Smooth muscle cell (in vitro differentiated cells): ENCODE measurements around the gene LGALS16. TPM values are rescaled to one million over a fixed set of nuclear protein-coding genes. Genes with fewer than 3 reads are reported as not detected.
"Not testable (repeated sequence)": the region's sequence is repeated elsewhere in the genome, so short reads cannot be mapped to it uniquely, and the experiment has no call there.

Source experiments
- DNase-seq: peaks from one replicate; lab custom pipeline; 2025; ENCODE audit not compliant: unreplicated experiment; lab: John Stamatoyannopoulos, UW
- H2AFZ ChIP-seq: fragments of 200-600 bp; sonication (generic); 2 replicates; pipeline ENCODE4 v1.6.0; 2016; ENCODE audit warnings: antibody characterized with exemption, low read depth, mild to moderate bottlenecking
- H3F3A ChIP-seq: fragments of 200-600 bp; sonication (generic); 2 replicates; pipeline ENCODE4 v1.6.0; 2017; ENCODE audit warnings: antibody characterized with exemption, low read depth
- H3K27ac ChIP-seq: fragments of 200-600 bp; sonication (generic); 2 replicates; pipeline ENCODE4 v1.5.1; 2016; ENCODE audit warnings: low read depth, mild to moderate bottlenecking
- H3K27me3 ChIP-seq: fragments of 200-600 bp; sonication (generic); 2 replicates; pipeline ENCODE4 v1.6.1; 2016; ENCODE audit warnings: low read depth, mild to moderate bottlenecking
- H3K36me3 ChIP-seq: fragments of 200-600 bp; sonication (generic); 2 replicates; pipeline ENCODE4 v1.5.1; 2016; ENCODE audit warnings: low read depth
- H3K4me1 ChIP-seq: fragments of 200-600 bp; sonication (generic); 2 replicates; pipeline ENCODE4 v1.5.1; 2016; ENCODE audit warnings: low read depth
- H3K4me2 ChIP-seq: fragments of 200-600 bp; sonication (generic); 2 replicates; pipeline ENCODE4 v1.6.0; 2016; ENCODE audit warnings: mild to moderate bottlenecking
- H3K4me3 ChIP-seq: fragments of 200-600 bp; sonication (generic); 2 replicates; pipeline ENCODE4 v1.5.1; 2016; ENCODE audit warnings: mild to moderate bottlenecking
- H3K79me2 ChIP-seq: fragments of 200-600 bp; sonication (generic); 2 replicates; pipeline ENCODE4 v1.6.0; 2016; ENCODE audit warnings: low read depth, mild to moderate bottlenecking
- H3K9ac ChIP-seq: fragments of 200-600 bp; sonication (generic); 2 replicates; pipeline ENCODE4 v1.6.0; 2016; ENCODE audit warnings: low read depth
- H3K9me3 ChIP-seq: fragments of 200-600 bp; sonication (generic); replicated peaks from 2 replicates; pipeline ENCODE4 v1.5.1; 2016; ENCODE audit warnings: low read depth
- H4K20me1 ChIP-seq: fragments of 200-600 bp; sonication (generic); 2 replicates; pipeline ENCODE4 v1.6.0; 2016; ENCODE audit warnings: low read depth
- CTCF ChIP-seq: fragments of 200-600 bp; sonication (generic); IDR thresholded peaks from 2 replicates; pipeline ENCODE4 v1.5.1; 2017; ENCODE audit warnings: borderline replicate concordance, mild to moderate bottlenecking, antibody characterized with exemption; ENCODE audit not compliant: insufficient read depth, poor library complexity, severe bottlenecking
- WGBS: methylation state at CpG from one replicate; pipeline ENCODE4 v1.1.7; 2016; ENCODE audit warnings: low lambda C conversion rate; 5-methylcytosine and 5-hydroxymethylcytosine counted together
- polyA plus RNA-seq: library from polyadenylated mRNA; unstranded; fragments of >200 nt; fragmentation: Nextera tagmentation; extraction: Ambion mirVana; gene quantifications from 2 replicates; pipeline ENCODE4 v1.2.1, GENCODE V29; 2016
- total RNA-seq: library from RNA; depleted of rRNA; stranded (reverse); fragments of >200 nt; gene quantifications from 2 replicates; pipeline ENCODE4 v1.2.3, GENCODE V29; 2014

The LGALS16 gene
- total and polyA plus RNA-seq, 2 experiments from 2014 or later = not detected

GRCh38 chr19:39672473-39672872, 16.8 kb downstream of the LGALS16 start:
- no peaks in the 10 kb centered on the region for H3K4me1 ChIP-seq
- H3K36me3 ChIP-seq = no peaks in the 10 kb centered on the region
- H3K9ac ChIP-seq = no peak overlapping the region
- no peaks in the 10 kb centered on the region for H3F3A ChIP-seq
- H3K4me2 ChIP-seq = no peak overlapping the region
- no peak for TF ChIP-seq CTCF
- H3K4me3 ChIP-seq = no peak overlapping the region
- no peak overlapping the region for H3K27ac ChIP-seq
- WGBS = 72% methylated on average over 5 of the region's 5 CpGs
- no peaks in the 10 kb centered on the region for H3K27me3 ChIP-seq
- H2AFZ ChIP-seq = no peak overlapping the region
- DNase-seq = no peak
- H3K9me3 ChIP-seq = no peaks in the 10 kb centered on the region
- no peaks in the 10 kb centered on the region for H3K79me2 ChIP-seq
- H4K20me1 ChIP-seq = no peaks in the 10 kb centered on the region

- H3K36me3 ChIP-seq, H3K9ac ChIP-seq, H3F3A ChIP-seq, H4K20me1 ChIP-seq, DNase-seq, H3K9me3 ChIP-seq, H3K27me3 ChIP-seq, H3K27ac ChIP-seq, H3K4me1 ChIP-seq, H3K4me2 ChIP-seq, H2AFZ ChIP-seq, H3K79me2 ChIP-seq, H3K4me3 ChIP-seq: not testable (repeated sequence)
- WGBS = 19% methylated on average over 1 of the region's 1 CpG
Measured at GRCh38 chr19:39673862-39674261, 18.1 kb downstream of the LGALS16 start.

- 81% methylated on average over 3 of the region's 3 CpGs for WGBS
Measured at GRCh38 chr19:39676004-39676403, 20.3 kb downstream of the LGALS16 start.

GRCh38 chr19:39677961-39678889, 22.5 kb downstream of the LGALS16 start:
- Histone ChIP-seq H3F3A (no peaks in the 10 kb centered on the region), H3K4me1 (no peaks in the 10 kb centered on the region), H3K9ac (no peak overlapping the region), H3K36me3 (no peaks in the 10 kb centered on the region), H3K4me3 (no peak overlapping the region), H3K27me3 (no peaks in the 10 kb centered on the region), H3K4me2 (no peak overlapping the region), H3K79me2 (no peaks in the 10 kb centered on the region), H4K20me1 (no peaks in the 10 kb centered on the region), H2AFZ (no peak overlapping the region), H3K9me3 (no peaks in the 10 kb centered on the region), H3K27ac (no peak overlapping the region)
- WGBS = 84% methylated on average over 10 of the region's 10 CpGs
- no peak for TF ChIP-seq CTCF
- no peak for DNase-seq

More at GRCh38 chr19:39676004-39676403, 20.3 kb downstream of the LGALS16 start:
- H2AFZ ChIP-seq = no peak overlapping the region
- H3K9ac ChIP-seq = no peak overlapping the region
- no peaks in the 10 kb centered on the region for H4K20me1 ChIP-seq
- no peak for TF ChIP-seq CTCF
- H3K27ac ChIP-seq = no peak overlapping the region
- H3K4me2 ChIP-seq = no peak overlapping the region
- no peaks in the 10 kb centered on the region for H3K36me3 ChIP-seq
- H3K9me3 ChIP-seq = no peaks in the 10 kb centered on the region
- no peaks in the 10 kb centered on the region for H3K4me1 ChIP-seq
- H3F3A ChIP-seq = no peaks in the 10 kb centered on the region
- no peak for DNase-seq
- H3K4me3 ChIP-seq = no peak overlapping the region
- H3K79me2 ChIP-seq = no peaks in the 10 kb centered on the region
- H3K27me3 ChIP-seq = no peaks in the 10 kb centered on the region
